Astrocyte (in vitro differentiated cells and primary cell): ENCODE data around the gene TRPC4AP.

ENCODE experiments used
- CTCF ChIP-seq: IDR thresholded peaks from 2 replicates; pipeline ENCODE4 v1.5.1; 2011; ENCODE audit warnings: low read depth, mild to moderate bottlenecking, inconsistent platforms, low read length, moderate library complexity; ENCODE audit not compliant: insufficient read depth
- EZH2 ChIP-seq: IDR thresholded peaks from 2 replicates; pipeline ENCODE4 v1.6.1; 2012; ENCODE audit warnings: mild to moderate bottlenecking, low read length, inconsistent platforms; ENCODE audit not compliant: insufficient read depth

DNA sequence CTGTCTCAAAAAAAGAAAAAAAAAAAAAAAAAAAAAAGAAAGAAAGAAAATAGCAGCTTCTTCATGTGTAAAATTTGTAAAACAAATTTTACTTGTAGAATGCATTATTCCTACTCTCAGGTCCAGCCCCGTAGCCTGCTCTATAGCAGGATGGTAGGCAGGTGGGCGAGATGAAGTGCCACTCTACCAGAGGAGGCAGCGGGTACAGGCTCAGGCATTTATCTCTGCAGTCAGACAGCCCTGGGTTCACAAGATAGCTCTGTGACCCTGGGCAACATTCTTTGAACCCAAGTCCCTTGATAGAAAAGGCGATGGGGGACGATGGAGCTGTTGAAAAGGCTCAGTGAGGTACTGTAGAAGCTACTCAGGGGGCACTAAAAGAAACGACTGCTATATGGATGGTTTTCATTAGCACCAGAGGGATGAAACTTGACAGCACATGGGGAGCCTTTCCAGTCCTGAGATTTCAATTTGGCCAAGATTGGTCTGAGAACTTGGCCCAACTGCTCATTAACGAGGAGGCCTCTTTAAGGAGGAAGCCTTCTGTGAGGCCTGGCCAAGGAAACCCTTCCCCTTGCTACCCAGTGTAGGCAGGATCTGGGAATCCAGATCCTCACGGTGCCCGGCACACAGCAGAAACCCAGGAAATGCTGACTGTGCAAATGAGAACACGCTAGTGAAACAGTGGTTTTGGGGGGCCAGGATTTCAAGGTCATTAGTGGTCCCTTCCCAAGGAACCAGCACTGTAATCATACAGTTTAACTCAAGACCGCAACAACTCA, 73.8 kb downstream of the TRPC4AP start:
- no peak for TF ChIP-seq CTCF
- no peak for TF ChIP-seq EZH2
